HG02970 (cell line): ENCODE results near the gene MARF1.

ENCODE experiments used
- ATAC-seq: cut with Tn5 transposase; IDR thresholded peaks from one replicate; pipeline ENCODE4 v1.9.1; 2021; ENCODE audit warnings: mild to moderate bottlenecking, moderate library complexity, moderate number of reproducible peaks; ENCODE audit not compliant: unreplicated experiment, low FRiP score

MARF1 gene

DNA sequence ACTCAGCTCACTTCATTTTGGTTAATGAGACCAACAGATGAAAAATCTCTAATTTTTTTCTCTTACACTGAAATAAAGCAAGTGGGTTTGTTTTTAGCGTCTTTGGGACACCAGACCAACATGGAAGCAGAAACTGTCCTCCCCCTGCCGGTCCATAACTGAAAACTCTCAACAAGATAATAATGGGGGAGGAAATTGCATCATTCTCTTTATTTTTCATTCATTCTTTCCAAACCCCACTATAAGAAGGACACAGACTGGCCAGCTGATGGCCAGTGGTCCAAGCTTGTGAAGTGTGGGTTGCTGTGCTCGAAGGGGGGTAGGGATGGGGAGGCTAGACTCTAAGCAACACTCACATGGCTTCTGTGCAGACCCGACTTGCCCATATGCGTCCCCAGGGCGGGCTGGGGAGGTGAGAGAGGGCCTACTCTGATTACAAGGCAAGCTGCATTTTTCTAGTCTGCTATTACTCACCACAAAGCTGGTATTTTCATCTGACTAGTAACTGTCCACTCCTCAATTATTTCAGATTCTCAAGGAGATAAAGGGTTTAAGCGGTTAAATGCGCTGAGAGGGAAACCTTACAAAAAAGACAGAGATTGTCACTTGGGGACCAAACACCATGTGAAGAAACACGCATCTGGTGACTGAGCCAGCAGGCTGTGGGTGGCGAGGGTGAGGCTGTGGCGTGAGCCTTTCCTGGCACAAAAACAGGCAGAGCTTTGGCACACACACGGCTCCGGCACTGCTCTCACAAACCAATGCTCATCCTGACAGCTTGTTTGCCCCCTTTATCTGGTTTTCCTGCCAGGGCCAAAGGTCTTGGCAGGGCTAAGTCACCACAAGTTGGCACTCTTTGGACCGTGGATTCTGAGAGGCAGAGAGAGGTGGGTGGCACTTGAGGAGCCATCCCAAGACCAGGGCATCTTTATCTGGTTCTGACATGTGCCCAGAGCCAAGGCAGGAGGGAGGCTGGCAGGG is 38.2 kb downstream of the MARF1 start:
- no peak for ATAC-seq

DNA sequence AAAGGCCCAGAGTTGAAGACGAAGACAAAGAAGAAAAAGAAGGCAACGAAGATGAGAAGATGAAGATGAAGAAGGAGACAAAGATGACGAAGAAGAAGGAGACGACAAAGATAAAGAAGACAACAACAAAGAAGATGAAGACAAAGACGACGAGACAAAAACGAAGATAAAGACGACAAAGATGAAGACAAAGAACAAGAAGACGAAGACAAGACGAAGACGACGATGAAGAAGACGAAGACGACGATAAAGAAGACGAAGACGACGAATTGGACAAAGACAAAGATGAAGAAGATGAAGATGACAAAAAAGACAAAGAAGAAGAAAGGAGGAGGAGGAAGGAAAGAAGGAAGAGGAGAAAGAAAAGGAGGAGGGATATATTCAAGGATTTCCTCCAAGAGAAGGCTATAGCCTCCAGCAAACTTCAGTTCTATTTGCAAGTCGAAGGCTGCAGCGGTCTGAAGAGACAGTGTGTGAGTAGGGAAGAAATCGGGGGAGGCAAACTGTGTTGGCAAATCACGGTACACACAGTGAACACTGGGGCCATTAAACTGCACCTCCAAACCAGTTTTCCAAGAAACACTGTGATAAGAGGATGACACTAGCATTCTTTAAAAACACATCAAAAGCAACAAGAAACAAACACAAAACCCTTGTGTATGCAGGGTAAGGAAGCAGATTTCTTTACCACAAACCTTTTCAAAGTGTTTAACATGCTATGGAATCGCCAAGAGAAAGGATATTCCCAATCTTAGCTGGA is 40.5 kb downstream of the MARF1 start:
- no peak for ATAC-seq

DNA sequence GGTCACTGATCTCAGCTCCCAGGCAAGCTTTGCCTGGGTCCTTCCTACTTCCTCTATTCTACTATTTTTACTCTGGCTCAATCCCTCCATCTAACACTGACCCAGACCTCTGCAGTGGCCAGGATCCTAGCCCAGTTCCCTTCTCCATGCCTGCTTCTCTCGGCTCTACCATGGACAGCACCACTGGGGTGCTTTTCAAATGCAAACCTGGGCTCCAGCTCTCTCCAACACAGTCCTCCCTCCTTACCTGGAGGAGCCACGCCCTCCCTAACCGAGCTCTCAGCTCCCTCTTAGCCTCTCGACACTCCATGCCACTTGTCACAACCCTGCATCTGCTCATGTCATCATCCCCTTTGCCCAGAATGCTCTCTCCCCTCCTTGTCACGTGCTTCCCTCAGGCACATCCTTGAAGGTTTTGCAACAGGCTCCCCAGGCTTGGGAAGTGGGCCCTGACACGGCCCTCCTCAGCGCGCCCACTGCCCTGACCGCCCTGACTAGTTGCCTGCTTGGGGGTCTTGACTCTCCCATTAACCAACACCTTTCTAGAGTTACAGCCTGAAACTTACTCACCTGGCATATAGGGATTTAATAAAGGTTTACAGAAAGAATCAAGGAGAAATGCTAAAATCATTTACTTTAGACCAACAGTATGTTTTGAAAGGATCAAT is 41.6 kb downstream of the MARF1 start:
- ATAC-seq: no peak

DNA sequence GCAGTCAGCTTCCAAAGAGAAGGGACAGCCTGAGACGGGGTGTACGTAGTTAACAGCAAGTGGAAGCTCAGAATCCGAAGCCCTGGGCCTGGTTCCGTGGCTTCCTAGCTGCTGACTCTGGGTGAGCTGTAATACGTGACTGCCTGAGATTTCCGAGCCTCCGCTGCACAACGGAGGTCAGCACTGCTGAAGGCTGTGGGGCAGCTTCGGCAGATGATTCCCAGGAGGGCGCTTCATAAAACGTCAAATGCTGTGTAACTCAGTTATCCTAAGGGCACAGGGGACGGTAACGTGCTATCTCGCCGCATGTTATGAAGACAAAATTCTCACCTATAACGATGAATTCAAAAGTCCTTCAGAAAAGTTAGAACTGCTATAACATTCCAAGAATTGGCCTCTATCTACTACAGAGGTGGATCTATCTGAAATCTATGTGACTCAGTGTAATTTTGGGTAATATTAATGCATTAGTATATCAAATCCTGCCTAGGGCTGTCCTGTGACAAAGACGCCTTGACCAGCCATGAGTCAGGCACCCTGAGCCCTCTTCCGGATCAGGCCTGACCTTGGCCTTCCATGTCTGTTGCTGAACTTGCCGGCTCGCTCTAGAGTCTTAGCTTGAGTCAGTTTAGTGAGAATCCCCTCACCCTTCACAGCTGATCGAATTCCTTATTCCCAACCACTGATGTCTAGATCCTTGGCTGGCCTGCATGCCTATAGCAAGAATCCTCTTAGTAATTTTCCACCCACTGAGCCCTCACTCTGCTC is 43.5 kb downstream of the MARF1 start:
- no peak for ATAC-seq

DNA sequence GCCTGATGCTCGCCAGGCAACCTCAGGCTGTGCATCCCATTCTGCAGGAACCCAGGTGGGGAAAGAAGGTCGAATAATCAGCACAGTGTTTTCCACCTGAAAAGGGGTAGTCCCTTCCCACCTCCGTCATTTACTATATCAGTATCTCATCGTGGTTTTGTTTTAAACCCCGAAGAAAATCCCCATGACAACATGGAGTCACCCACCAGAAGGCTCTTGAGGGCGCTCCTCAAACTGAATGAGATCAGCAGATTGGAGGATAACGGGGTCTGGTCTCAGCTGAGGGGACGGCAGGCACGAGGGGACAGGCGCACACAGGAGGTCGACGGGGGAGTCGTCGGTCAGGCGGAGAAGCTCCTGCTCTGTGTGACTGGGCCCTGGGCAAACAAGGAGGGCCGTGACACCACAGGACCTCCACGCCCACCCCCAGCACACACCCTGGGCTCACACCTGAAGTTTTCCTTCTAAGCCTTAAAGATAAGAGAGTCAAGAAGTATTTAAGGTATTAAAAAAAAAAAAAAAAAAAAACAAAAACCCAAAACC is 44.2 kb downstream of the MARF1 start:
- ATAC-seq: no peak

DNA sequence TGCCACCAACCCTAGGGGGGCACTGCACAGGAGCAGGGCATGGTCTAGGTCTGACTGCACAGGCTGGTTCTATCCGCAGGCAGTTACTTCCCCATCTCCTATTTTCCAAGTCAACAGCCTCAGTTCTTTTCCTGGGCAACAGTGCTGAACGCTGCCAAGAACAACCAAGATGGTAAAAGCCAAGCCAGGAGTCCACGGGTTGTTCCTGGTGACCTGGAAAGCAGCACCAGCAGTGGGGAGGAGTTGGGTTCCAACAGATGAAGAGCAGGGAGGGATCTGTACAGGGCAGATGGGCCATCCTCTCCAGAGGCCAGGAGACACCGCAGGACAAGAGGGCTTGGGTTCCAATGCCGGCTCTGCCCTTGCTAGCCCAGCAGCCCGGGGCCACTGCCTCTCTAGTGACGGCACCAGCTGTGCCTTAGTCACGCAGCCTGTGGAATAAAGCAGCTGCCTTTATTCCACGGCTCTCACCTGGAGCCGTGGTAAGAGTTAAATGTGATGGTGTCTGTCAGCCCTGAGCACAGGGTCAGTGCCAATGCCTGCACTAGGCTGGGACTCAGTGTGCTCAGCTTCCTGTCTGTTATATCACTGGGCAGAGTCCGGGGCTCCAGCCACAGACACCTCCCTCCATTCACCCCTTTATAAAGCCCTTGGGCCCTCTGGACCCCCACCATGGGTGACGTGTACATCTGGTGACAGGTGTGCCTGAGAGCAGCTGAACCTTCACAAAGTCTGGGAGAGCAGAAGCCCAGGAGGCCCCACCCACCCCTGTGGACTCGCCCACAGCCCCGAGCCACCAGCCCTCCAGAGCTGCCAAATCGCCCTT is 44.9 kb downstream of the MARF1 start:
- ATAC-seq: no peak

DNA sequence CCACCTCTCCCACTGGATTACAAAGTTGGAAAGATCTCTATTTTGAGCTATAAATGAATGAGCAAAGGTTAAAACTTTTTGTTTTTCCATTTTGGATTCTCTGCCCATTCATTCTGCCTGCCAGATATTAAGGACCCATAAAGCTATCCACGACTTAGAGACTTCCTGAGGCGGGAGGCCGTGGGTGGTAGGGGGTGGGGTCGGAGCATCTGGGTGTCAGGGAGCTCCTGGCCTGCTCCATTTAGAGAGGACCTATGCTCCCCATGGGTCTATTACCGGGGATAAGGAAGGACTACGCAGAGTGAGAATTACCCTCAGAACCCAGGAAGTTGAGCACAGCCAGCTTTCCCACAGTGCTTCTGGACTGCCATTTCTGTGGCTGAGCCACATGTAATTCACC is 45.8 kb downstream of the MARF1 start:
- ATAC-seq: no peak

DNA sequence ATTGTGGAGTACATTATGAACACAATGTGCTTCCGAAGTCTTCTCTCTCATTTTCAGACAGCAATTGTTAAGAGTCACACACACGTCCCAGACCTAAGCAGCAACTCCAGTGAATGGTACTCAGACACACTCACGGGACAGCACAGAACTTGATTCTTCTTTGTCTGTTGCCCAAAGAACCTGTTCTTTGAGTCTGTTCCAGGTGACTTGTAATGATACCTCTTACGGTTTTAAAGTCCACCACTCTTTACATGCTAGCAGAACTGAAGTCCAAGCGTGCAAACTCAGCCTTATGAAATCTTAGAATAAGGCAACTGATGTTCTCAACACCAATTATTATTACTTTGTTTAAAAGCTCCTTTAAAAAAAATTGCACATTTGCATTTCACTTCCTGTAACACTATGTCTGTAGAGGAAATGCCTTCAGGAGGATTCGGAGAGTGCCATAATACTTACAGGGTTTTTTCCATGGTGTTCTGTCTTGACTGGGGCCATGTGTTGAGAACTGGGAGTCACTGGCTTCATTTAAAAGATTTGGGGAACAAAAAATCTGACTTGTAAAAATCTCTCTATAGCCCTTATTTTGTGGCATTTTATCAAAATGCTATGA is 48.1 kb downstream of the MARF1 start:
- ATAC-seq: no peak

DNA sequence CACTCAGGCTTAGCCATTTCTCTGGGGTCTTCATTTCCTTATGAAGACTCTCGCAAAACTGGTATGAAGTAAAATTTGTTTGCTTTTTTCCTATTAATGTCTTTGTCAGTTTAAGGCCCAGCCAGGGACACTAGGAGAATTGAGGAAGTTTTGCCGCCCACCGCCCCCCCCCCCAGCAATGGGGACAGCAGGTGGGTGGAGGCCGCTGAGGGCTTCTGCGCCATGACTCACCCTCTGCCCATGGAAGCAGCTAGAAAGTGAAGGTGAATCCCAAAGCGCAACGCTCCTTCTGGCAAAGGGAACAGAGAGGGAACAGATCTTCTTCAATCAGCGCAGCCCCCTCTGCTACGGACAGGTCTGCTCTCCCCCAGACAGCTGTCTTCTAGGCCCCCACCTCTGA is 49.7 kb downstream of the MARF1 start:
- ATAC-seq: no peak

DNA sequence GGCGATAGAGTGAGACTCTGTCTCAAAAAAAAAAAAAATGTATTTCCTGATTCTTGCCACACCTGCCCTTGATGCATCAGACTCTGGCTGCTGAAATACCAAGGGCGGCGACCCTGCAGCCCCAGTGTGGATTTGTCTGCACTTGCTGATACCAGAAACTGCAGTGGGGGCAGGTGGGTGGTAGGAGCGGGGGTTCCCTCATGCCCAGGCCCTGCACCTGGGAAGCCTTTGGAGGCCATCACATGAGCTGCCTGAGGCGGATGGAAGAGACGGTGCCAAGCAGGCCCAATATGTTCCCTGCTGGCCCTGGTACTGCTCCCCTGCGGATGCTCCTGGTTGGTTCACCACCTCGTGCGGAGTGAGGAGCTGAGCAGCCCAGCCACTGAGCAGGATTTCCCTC is 50.6 kb downstream of the MARF1 start:
- no peak for ATAC-seq

DNA sequence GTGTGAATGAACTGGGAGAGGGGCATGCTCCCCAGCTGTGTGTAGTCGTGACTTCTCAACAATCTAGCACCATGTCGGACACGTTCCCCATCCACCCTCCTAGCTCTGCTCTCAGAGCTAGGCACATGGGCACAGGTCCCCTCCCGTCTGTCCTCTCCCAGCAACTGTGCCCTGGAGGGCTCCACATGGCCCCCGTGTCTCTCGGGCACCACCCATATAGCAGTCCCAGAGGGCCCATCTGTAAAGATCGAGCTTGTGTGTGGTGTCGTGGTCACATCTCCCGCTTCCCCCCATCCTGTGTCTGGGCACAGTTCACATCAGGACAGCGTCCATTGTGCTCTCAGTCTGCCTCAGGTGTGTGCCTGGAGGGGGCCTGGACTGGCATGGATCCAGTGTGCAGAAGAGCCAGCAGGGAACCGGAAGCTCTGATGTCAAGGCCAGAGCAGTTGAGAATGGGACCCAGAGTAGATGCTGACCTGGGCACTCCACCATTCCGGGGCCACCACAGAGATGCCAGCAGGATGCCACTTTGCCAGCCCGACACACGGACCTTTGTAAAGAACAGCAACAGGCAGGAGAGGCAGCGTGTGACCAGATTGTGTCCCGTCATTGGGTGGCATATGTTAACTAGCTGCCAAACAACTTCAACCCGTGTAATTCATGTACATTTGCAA is 55.7 kb downstream of the MARF1 start:
- no peak for ATAC-seq

DNA sequence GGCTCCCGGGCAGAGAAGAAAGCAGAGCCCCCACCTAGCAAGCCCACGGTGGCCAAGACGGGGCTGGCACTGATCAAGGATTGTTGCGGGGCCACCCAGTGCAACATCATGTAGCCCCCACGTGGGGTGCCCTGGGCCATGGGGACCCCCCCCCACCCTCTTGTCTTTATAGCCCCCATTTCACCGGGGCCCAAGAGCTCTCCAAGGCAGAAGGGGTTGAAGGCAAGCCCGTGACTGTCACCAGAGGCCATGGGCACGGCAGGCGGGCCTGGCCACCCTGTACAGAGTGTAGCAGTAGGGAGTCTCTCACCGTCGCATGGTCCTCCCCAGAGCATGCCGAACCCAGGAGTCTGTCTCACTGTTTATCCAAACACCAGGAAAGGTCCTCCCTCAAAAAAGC is 56.2 kb downstream of the MARF1 start:
- no peak for ATAC-seq

DNA sequence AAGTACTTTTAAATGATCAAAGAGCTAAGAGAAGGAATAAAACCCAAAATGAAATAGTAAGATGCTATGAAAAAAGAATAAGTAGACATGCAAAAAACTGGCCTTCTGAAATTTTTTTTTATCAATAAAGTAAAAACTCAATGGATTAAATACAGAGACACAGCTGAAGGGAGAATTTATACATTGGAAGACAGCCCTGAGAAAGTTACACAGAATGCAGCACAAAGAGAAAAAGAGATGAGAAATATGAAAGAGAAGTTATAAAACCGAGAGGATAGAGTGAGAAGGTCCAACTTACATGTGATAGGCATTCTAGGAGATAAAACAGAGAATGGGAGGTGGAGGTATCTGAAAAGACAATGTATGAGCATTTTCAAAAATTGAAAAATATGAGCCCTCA is 57.0 kb downstream of the MARF1 start:
- ATAC-seq: no peak

DNA sequence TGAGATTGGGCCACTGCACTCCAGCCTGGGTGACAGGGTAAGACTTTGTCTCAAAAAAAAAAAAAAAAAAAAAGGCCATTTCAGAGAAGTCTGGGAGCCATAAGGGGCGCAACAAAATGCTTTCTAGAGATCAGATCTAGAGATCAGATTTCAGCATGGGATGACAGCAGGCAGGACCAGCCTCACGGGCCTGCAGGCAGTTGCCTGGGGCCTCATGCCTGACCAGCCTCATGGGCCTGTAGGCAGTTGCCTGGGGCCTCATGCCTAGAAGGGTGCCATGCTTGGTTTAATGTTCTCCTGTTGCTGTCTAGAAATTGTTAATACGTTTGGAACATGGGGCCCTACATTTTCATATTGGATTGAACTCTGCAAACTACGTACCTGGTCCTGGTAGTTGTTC is 59.4 kb downstream of the MARF1 start:
- no peak for ATAC-seq

DNA sequence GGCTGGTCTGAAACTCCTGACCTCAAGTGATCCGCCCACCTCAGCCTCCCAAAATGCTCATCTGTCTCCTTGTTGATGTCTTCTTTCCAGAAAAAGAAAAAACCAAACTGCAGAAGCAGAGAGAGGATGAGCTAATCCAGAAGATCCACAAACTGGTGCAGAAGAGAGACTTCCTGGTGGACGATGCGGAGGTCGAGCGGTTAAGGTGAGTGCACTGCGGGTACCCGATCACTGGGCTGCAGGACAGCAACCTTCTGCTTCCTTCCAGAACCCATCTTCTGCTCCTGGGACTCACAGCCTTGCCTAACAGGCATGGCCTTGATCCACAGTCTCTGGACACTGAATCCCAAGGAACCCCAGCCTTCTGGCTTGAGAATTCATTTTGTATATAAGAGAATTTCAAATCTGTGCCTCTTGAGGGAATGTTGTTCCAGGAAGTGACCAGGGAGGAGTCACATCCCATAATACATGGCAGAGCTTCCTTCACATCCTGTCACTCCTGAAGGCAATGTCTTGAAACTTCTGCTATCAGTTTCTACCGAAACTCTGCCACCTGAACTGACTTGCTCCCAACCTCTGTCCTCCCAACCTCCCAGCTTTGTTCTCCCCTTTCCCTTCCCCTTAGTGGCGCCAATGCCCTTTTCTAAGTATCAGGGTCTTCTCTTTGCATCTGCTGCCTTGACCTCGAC is 61.7 kb downstream of the MARF1 start:
- no peak for ATAC-seq

DNA sequence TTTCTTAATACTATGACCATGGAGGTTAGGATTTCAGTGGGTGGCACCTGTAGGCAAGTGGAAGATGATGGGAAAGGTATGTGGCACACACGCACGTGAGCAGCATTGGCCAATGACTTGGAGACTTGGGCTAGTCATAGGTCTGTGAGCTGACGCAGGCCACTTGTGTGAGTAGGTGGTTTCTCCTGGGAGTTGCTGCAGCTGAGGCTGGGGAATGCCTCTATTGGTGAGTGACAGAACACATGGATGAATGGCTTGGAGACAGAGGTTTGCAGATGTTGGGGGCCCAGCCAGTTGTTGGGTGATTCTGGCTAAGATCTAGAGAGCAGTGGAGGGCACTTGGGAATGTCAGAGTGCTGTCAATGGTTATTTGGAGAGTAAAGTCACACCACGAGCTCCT is 64.1 kb downstream of the MARF1 start:
- ATAC-seq: no peak
